Measurements from ENCODE around the gene TGFBRAP1. TPM values are rescaled to one million over a fixed set of nuclear protein-coding genes. Genes with fewer than 3 reads are reported as not detected.
A peak's percentile ranks its signal among the peaks of the same experiment; 100 is the strongest.

Gene TGFBRAP1
- polyA plus RNA-seq, 3 donors = 15.0 to 17.5 (median 17.0) TPM

DNA sequence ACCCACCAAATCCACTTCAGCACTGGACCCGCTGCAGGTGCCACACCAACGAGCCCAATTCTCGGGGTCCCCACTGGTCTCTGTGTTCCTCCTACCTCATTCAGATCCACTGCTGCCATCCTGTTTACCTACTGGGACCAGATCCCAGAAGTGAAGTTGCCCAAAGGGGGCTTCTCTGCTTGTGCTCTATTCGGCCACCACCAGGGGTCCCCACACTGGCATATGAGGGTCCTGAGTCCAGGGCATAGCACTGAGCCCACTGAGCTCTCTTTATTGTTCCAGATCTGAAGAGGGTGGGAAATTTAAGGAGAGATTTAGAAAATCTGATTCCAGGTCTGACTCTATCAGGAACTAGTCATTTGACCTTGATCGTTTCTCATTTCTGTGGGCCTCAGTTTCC, 85.6 kb downstream of the TGFBRAP1 start:
- no peak for DNase-seq

DNA sequence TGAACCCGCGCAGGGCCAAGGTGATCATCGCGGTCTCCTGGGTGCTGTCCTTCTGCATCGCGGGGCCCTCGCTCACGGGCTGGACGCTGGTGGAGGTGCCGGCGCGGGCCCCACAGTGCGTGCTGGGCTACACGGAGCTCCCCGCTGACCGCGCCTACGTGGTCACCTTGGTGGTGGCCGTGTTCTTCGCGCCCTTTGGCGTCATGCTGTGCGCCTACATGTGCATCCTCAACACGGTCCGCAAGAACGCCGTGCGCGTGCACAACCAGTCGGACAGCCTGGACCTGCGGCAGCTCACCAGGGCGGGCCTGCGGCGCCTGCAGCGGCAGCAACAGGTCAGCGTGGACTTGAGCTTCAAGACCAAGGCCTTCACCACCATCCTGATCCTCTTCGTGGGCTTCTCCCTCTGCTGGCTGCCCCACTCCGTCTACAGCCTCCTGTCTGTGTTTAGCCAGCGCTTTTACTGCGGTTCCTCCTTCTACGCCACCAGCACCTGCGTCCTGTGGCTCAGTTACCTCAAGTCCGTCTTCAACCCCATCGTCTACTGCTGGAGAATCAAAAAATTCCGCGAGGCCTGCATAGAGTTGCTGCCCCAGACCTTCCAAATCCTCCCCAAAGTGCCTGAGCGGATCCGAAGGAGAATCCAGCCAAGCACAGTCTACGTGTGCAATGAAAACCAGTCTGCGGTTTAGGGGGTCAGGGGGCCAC, 87.1 kb downstream of the TGFBRAP1 start:
- no peak for DNase-seq

DNA sequence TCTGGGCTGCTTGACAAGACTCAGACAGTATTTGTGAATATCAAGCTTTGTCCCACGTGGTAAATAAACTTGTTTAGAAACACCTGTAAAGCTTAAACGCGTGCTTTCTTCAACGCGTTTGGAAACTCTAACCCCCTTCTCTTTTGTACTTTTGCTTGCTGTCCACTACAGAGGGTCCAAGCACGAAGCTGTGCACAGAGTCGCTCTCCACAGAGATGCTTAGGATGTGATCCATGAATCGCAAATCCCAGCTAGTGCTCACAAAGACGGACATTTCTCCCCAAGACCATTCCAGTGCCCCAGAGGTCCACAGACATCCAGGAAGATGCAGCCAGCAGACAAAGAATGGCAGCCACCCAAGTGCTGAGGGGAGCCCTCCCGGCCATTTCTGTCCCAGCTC, 88.1 kb downstream of the TGFBRAP1 start, which contains the start of gene GPR45:
Gene GPR45, plus strand, starts transcription at position 301 of the 400 bp plus-strand sequence. CDS start 116 bp downstream, outside the sequence.
- DNase-seq = no peak

DNA sequence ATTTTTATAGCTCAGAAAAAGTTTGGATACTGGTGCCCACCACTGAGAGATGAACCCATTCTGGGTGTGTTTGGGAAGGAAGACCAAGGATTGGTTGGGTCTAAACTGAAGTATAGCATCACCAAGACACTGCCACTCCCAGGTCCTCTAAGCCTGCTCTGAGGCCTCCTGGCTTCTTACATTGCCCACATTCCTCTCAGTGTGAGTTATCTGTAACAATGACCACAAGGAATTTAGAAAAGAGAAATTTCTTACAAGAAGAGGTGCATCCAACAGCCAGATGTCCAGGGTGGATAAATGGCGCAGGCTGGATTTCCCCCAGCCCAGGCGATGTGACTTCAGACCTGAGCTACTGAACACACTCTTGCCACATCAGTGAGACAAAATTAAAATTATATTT, 89.6 kb downstream of the TGFBRAP1 start:
- no peak for DNase-seq

DNA sequence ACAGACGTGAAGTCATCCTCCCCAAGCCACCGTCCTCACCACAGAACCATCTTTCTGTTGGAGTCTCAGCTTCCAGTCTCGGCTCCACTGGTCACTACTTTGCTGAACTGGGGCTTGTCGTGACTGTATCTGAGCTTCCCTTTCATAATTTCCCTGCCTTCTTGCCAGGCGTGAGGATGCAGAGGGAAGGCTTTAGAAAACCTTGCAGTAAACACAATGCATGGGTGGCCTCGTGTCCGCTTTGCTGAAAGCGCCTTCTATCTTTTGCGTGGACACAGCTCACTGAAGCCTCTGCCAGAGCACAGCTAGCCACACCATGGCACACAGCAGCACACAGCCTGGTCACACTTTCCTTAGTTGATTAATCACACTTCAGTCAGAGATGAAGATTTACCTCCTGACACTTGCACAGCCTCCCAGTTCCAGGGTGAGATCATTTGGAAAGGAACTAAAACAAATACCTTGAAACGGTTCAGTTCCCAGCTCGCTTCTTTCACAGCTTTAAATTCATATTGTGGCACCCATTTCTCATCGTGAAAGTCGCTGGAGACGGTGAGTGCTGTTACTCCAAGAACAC, 90.8 kb downstream of the TGFBRAP1 start:
- DNase-seq = no peak

DNA sequence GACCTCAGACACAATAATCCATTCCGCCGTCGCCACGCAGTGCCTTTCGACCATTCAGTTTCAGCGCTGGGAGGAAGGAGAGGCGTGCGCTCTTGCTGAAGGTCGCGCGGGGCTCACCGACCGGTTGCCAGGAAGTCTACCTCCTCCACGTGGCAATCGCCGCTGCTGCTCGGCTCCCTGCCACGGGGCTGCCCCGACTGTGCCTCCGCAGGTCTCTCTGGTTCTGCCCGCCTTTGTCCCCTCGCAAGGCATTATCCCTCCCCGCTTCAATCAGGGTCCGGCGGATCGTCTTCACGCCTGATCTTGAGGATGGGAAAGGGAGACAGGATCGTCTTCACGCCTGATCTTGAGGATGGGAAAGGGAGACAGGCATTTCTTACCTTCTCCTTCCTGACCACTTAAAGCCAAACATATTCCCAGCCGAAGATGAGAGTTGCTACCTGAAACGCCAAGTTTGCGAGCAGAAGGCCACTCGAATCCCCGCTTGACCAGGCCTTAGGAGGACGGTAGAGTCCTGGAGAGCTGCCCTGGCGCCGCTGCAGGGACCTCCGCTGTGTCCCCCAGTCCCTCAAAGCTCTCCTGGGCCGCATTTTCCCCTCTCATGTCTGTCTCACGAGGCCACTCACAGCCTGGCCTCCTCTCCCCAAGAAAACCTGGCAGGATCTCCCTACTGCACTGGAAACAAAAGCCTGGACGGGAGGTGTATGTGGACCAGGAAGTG, 92.3 kb downstream of the TGFBRAP1 start:
- DNase-seq = no peak

DNA sequence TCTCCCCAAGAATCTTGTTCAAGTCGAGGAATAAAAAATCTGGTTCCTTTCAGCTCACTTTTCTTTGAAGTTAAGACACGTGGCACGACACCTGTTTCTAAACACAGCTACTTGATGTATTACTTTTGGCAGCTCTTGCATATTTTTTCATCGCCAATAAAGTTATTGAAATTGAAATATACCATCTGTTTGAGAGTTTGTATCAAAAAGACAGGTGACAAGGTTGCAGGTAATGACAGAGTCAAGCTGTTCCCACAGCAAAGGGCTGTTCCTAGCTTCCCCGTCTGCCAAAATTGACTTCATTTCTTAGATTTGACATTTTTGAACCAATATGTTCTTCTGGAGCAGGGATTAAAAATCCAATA, 93.5 kb downstream of the TGFBRAP1 start:
- DNase-seq = no peak

DNA sequence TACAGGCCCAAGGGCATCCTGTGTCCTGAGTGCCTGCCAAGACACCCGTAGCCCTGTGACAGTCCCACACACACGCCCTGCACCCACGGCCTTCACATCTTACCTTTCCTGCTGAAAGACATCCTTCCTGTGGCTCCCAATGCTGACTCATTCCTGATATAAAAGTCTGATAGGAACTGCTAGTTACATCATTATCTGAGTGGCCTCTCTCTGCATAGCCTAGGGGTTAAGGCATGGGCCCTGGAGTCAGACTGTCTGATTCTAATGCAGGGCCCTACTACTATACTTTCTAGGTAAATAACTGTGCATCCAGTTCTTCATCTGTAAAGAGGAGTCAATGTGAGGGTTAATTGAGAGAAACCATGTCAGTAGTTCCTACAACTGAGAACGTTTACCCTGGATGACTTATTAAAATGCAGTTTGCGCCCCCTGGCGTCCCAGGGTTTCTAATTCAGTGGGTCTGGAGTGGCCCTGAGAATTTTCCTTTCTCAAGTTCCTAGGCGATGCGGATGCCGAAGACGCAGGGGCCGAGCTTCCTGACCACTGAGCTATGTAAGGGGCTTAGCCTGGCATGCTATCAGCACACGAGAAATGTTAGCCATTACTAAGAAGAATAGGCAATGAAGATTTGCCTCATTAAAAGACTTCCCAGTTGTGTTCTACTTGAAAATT, 94.0 kb downstream of the TGFBRAP1 start:
- DNase-seq = peak; percentile 88

DNA sequence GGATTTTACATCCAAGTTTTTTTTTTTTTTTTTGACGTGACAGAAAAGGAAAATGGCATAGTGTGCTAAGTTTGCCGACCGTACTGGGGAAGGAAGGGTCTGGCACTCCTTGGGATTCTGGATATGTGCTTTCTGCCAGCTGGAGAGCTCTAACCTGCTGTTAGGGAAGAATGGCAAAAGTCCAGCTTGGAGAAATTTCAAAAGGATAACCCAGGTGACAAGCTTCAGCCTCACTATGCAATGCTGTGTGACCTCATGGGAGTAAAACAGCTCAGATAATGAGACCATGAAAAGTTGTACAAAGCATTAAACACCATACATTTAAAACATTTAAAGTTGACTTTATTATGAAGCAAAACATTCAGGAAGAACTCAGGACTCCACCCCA, 98.3 kb downstream of the TGFBRAP1 start:
- DNase-seq = no peak

DNA sequence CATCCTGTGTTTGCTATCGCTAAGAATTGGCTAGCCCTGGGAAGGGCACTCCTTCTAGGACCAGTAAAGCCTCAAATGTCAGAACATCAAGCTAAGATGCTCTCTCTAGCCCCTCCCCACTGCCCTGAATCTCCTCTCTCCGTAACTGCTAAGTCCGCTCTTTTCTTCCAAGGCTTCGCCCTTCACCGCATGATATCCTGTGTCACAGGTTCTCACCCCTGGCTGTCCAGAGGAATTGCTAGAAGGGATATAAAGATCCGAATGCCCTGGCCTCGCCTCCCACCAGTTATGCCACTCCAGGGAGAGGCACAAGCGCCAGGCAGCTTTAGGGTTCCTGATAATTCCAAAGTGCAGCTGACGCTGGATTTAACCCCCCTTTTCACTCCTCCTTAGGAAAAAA, 105.1 kb downstream of the TGFBRAP1 start:
- DNase-seq = no peak

DNA sequence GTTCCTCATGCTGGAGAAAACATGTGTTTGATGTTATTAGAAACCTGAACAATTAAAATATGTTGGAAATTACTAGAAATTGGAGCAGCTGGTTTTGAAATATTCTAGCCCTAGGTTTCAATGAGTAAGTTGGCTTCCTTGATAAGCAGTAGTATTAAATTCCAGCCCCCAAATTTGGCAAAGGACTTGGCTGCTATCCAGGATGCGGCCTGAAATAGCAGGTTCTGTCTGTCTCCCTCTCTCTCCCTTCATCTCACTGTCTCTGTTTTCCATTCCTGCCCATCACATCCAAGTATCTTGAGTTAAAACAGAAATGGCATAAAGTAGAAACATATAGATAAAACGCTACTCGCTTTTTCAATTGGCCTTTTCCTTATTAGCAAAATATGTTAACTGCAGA, 108.9 kb downstream of the TGFBRAP1 start:
- DNase-seq = no peak

DNA sequence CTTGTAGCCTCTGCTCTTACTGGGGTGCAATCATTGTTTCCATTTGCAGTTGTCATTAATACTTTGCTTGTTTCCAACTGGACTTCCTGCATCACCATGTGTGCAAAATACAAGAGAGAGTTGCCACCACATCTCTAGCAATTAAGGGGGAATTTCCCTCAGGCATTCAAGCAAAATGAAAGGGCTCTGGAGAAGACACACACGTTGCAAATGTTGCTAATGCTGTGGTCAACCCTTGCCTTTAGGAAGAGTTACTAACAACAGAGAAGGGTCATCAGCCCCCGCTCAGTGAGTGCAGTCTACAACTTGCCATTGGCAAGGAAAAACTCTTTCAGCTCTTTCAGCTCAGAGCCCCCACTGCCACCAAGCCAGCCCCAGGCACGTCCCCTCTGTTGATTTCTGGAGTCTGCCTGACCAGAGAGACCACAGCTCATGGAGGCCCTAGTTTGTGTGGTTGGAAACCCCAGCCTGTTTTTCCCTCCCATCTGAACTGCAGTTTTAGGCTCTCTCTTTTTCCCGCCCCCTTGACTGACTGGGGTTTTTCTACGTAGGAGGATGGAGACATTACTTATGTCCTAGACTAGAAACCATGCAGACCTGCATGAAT, 113.8 kb downstream of the TGFBRAP1 start:
- no peak for DNase-seq

Other genes starting within 250 kb of the TGFBRAP1 start
- gene GPR45, start 88.0 kb downstream of the TGFBRAP1 start, polyA plus RNA-seq (ENCODE audit: insufficient read length in 3 of 3) = under 1 TPM in 2 of 3 donors, not detected in 1; 0.09 to 0.22 TPM
- 10 to 100 TPM; 19.1 to 26.5 (median 24.0) TPM for gene C2orf49, start 7.8 kb upstream of the TGFBRAP1 start, polyA plus RNA-seq (ENCODE audit: insufficient read length in 3 of 3)
- 10 to 100 TPM; 20.0 to 30.1 (median 28.2) TPM for gene FHL2, start 69.3 kb upstream of the TGFBRAP1 start, polyA plus RNA-seq (ENCODE audit: insufficient read length in 3 of 3)